OCI-LY7 (cell line): Measurements from ENCODE around the gene UPF2.

Experiments used
- CTCF ChIP-seq: fragments of 200-600 bp; sonication (generic); conservative IDR thresholded peaks from 2 replicates; pipeline ENCODE4 v1.5.1; 2014; ENCODE audit warnings: mild to moderate bottlenecking, antibody characterized with exemption, low read length, moderate library complexity, mixed read lengths
- EZH2phosphoT487 ChIP-seq: fragments of 200-600 bp; sonication (generic); IDR thresholded peaks from 2 replicates; pipeline ENCODE4 v1.6.1; 2018; ENCODE audit warnings: low read depth, borderline replicate concordance, mild to moderate bottlenecking, mixed run types, antibody characterized with exemption, low read length, moderate library complexity, mixed read lengths

GRCh38 chr10:12018438-12019282 lies 23.9 kb downstream of the UPF2 start:
- TF ChIP-seq CTCF (no peak), EZH2phosphoT487 (no peak)
